NOMO-1 treated with dmso at 0.1 percent for 144 hours (cell line): ENCODE results near the gene AZIN2.
"Not testable (repeated sequence)": the region's sequence is repeated elsewhere in the genome, so short reads cannot be mapped to it uniquely, and the experiment has no call there.

Experiments used
- DNase-seq: peaks from one replicate; lab custom pipeline; 2025; ENCODE audit not compliant: unreplicated experiment; lab: John Stamatoyannopoulos, UW

The AZIN2 gene

GRCh38 chr1:33093004-33093403 is 12.1 kb downstream of the AZIN2 start:
- DNase-seq = no peak

GRCh38 chr1:33094486-33094885 is 13.5 kb downstream of the AZIN2 start:
- DNase-seq = no peak

GRCh38 chr1:33094971-33095604 is 14.1 kb downstream of the AZIN2 start:
- DNase-seq = no peak

GRCh38 chr1:33096363-33097005 is 15.5 kb downstream of the AZIN2 start:
- DNase-seq = no peak

- DNase-seq = no peak
Measured at GRCh38 chr1:33097137-33097611, 16.2 kb downstream of the AZIN2 start.

- no peak for DNase-seq
Measured at GRCh38 chr1:33097762-33098161, 16.8 kb downstream of the AZIN2 start.

GRCh38 chr1:33098371-33098770 is 17.4 kb downstream of the AZIN2 start:
- no peak for DNase-seq

GRCh38 chr1:33099290-33100118 is 18.6 kb downstream of the AZIN2 start:
- DNase-seq = no peak

- DNase-seq = not testable (repeated sequence)
Measured at GRCh38 chr1:33100119-33100415, 19.1 kb downstream of the AZIN2 start.

GRCh38 chr1:33110477-33110876 is 29.5 kb downstream of the AZIN2 start:
- DNase-seq = no peak

GRCh38 chr1:33111965-33112364 is 31.0 kb downstream of the AZIN2 start:
- no peak for DNase-seq

- no peak for DNase-seq
Measured at GRCh38 chr1:33117440-33118085, 36.6 kb downstream of the AZIN2 start.

- no peak for DNase-seq
Measured at GRCh38 chr1:33118274-33118673, 37.3 kb downstream of the AZIN2 start.

- no peak for DNase-seq
Measured at GRCh38 chr1:33119050-33119449, 38.1 kb downstream of the AZIN2 start.

- no peak for DNase-seq
Measured at GRCh38 chr1:33119532-33120217, 38.7 kb downstream of the AZIN2 start.

GRCh38 chr1:33120436-33121231 is 39.7 kb downstream of the AZIN2 start:
- no peak for DNase-seq

- no peak for DNase-seq
Measured at GRCh38 chr1:33121728-33122127, 40.8 kb downstream of the AZIN2 start.

- DNase-seq = no peak
Measured at GRCh38 chr1:33122483-33123178, 41.7 kb downstream of the AZIN2 start.

- no peak for DNase-seq
Measured at GRCh38 chr1:33123266-33123665, 42.3 kb downstream of the AZIN2 start.

GRCh38 chr1:33124647-33125046 is 43.7 kb downstream of the AZIN2 start:
- not testable (repeated sequence) for DNase-seq
